ENCODE measurements around the gene PLBD2.

Gene PLBD2

GRCh38 chr12:113420996-113421595, 62.7 kb downstream of the PLBD2 start:
- no peak overlapping the region for H3K4ac ChIP-seq (ENCODE audit: low read length)
- H2BK120ac ChIP-seq (ENCODE audit: low read depth, low read length): no peak overlapping the region
- H4K8ac ChIP-seq (ENCODE audit: low read depth, low read length): no peak overlapping the region
- H3K14ac ChIP-seq (ENCODE audit: low read length): no peak overlapping the region
- H3K18ac ChIP-seq (ENCODE audit: low read length): no peak overlapping the region
- H3K36me3 ChIP-seq (replicated peaks in 1 of 2; ENCODE audit: control insufficient read depth in 2 of 2, insufficient read depth in 2 of 2, low read length in 2 of 2): peaks cover 0 to 23% of the 10 kb centered on the region in 2 donors
- H3K4me1 ChIP-seq (ENCODE audit: control insufficient read depth in 2 of 2, insufficient read depth in 1 of 2, low read depth in 1 of 2, low read length in 2 of 2): peaks cover under 1 to 13% of the 10 kb centered on the region in 2 donors
- H2BK15ac ChIP-seq (ENCODE audit: low read length): no peak overlapping the region
- H3K23ac ChIP-seq (ENCODE audit: low read depth, low read length, poor library complexity): no peak overlapping the region
- no CpG with 5 or more reads among the region's 2 CpGs for whole genome bisulfite sequencing, 2 donors (ENCODE audit: extremely low coverage in 2 of 2, insufficient read length in 2 of 2, insufficient replicate concordance in 1 of 2)
- H3K9ac ChIP-seq (ENCODE audit: low read depth, low read length, poor library complexity): no peak overlapping the region
- no peak overlapping the region for H2BK5ac ChIP-seq (ENCODE audit: low read length)
- DNase-seq (ENCODE audit: low spot score): no peak
- no peak overlapping the region for H4K91ac ChIP-seq (ENCODE audit: low read depth, low read length, poor library complexity)
- peak overlapping the region; percentile 31 for H2BK12ac ChIP-seq (ENCODE audit: low read length)
- no peak overlapping the region for H2AFZ ChIP-seq (ENCODE audit: low read length)
- H3K27me3 ChIP-seq (ENCODE audit: control insufficient read depth in 3 of 3, insufficient read depth in 3 of 3, low read depth in 1 of 3, low read length in 3 of 3): no peaks in the 10 kb centered on the region
- no peaks in the 10 kb centered on the region for H3K9me3 ChIP-seq (replicated peaks in 1 of 2; ENCODE audit: control insufficient read depth in 2 of 2, insufficient read depth in 1 of 2, low read depth in 1 of 2, low read length in 2 of 2)
- no peak overlapping the region for H3K27ac ChIP-seq (replicated peaks; ENCODE audit: low read length)
- H2AK5ac ChIP-seq (ENCODE audit: low read depth, low read length): peak overlapping the region; percentile 77
- no peaks in the 10 kb centered on the region for H3K79me1 ChIP-seq (ENCODE audit: low read depth, low read length)
- no peak overlapping the region for H3K4me3 ChIP-seq (ENCODE audit: low read length in 2 of 2)
- no peak overlapping the region for H3K4me2 ChIP-seq (ENCODE audit: insufficient read depth, low read length, poor library complexity, severe bottlenecking)

- Histone ChIP-seq H3K79me1 (ENCODE audit: low read depth, low read length) (no peaks in the 10 kb centered on the region), H3K4me3 (ENCODE audit: low read length in 2 of 2) (peak within 1 kb of the TSS; percentile 21 to 87), H3K14ac (ENCODE audit: low read length) (no peak within 1 kb of the TSS), H2AK5ac (ENCODE audit: low read depth, low read length) (peak within 1 kb of the TSS; percentile 87), H3K9ac (ENCODE audit: low read depth, low read length, poor library complexity) (peak within 1 kb of the TSS; percentile 53), H3K27ac (replicated peaks; ENCODE audit: low read length) (no peak within 1 kb of the TSS), H3K23ac (ENCODE audit: low read depth, low read length, poor library complexity) (peak within 1 kb of the TSS; percentile 70), H3K4ac (ENCODE audit: low read length) (no peak within 1 kb of the TSS), H4K8ac (ENCODE audit: low read depth, low read length) (peak within 1 kb of the TSS; percentile 32), H3K9me3 (replicated peaks in 1 of 2; ENCODE audit: control insufficient read depth in 2 of 2, insufficient read depth in 1 of 2, low read depth in 1 of 2, low read length in 2 of 2) (no peaks in the 10 kb centered on the region), H2AFZ (ENCODE audit: low read length) (peak within 1 kb of the TSS; percentile 75), H2BK15ac (ENCODE audit: low read length) (peak within 1 kb of the TSS; percentile 71), H3K4me2 (ENCODE audit: insufficient read depth, low read length, poor library complexity, severe bottlenecking) (peak within 1 kb of the TSS; percentile 32), H2BK120ac (ENCODE audit: low read depth, low read length) (no peak within 1 kb of the TSS), H3K36me3 (replicated peaks in 1 of 2; ENCODE audit: control insufficient read depth in 2 of 2, insufficient read depth in 2 of 2, low read length in 2 of 2) (peaks cover 0 to 23% of the 10 kb centered on the region in 2 donors), H3K4me1 (ENCODE audit: control insufficient read depth in 2 of 2, insufficient read depth in 1 of 2, low read depth in 1 of 2, low read length in 2 of 2) (peaks cover 0 to 13% of the 10 kb centered on the region in 2 donors), H3K18ac (ENCODE audit: low read length) (peak within 1 kb of the TSS; percentile 91), H3K27me3 (ENCODE audit: control insufficient read depth in 3 of 3, insufficient read depth in 3 of 3, low read depth in 1 of 3, low read length in 3 of 3) (no peaks in the 10 kb centered on the region), H2BK5ac (ENCODE audit: low read length) (no peak within 1 kb of the TSS), H2BK12ac (ENCODE audit: low read length) (peak within 1 kb of the TSS; percentile 30), H4K91ac (ENCODE audit: low read depth, low read length, poor library complexity) (no peak within 1 kb of the TSS)
- peak; percentile 21 for DNase-seq (ENCODE audit: low spot score)
- no CpG with 5 or more reads among the region's 13 CpGs for WGBS, 2 donors (ENCODE audit: extremely low coverage in 2 of 2, insufficient read length in 2 of 2, insufficient replicate concordance in 1 of 2)
These were observed 63.9 kb downstream of the PLBD2 start, which contains the start of gene SDSL for GRCh38 chr12:113422030-113422885. Gene SDSL, plus strand, starts transcription at chr12:113422380. Its CDS starts 5,603 bp downstream, at chr12:113427983.

- no peak overlapping the region for H3K27ac ChIP-seq (replicated peaks; ENCODE audit: low read length)
- no peak overlapping the region for H3K4me2 ChIP-seq (ENCODE audit: insufficient read depth, low read length, poor library complexity, severe bottlenecking)
- no peak for DNase-seq (ENCODE audit: low spot score)
- H3K27me3 ChIP-seq (ENCODE audit: control insufficient read depth in 3 of 3, insufficient read depth in 3 of 3, low read depth in 1 of 3, low read length in 3 of 3): no peaks in the 10 kb centered on the region
- peak overlapping the region; percentile 71 for H2BK15ac ChIP-seq (ENCODE audit: low read length)
- H3K9ac ChIP-seq (ENCODE audit: low read depth, low read length, poor library complexity): no peak overlapping the region
- H2BK5ac ChIP-seq (ENCODE audit: low read length): no peak overlapping the region
- peak overlapping the region in 1 of 2 donors; percentile 87 for H3K4me3 ChIP-seq (ENCODE audit: low read length in 2 of 2)
- H3K4ac ChIP-seq (ENCODE audit: low read length): no peak overlapping the region
- no peak overlapping the region for H2AFZ ChIP-seq (ENCODE audit: low read length)
- no peaks in the 10 kb centered on the region for H3K79me1 ChIP-seq (ENCODE audit: low read depth, low read length)
- no peak overlapping the region for H4K91ac ChIP-seq (ENCODE audit: low read depth, low read length, poor library complexity)
- H2BK120ac ChIP-seq (ENCODE audit: low read depth, low read length): no peak overlapping the region
- peak overlapping the region; percentile 91 for H3K18ac ChIP-seq (ENCODE audit: low read length)
- no CpG with 5 or more reads among the region's 6 CpGs for WGBS, 2 donors (ENCODE audit: extremely low coverage in 2 of 2, insufficient read length in 2 of 2, insufficient replicate concordance in 1 of 2)
- H3K14ac ChIP-seq (ENCODE audit: low read length): no peak overlapping the region
- H3K9me3 ChIP-seq (replicated peaks in 1 of 2; ENCODE audit: control insufficient read depth in 2 of 2, insufficient read depth in 1 of 2, low read depth in 1 of 2, low read length in 2 of 2): no peaks in the 10 kb centered on the region
- H3K4me1 ChIP-seq (ENCODE audit: control insufficient read depth in 2 of 2, insufficient read depth in 1 of 2, low read depth in 1 of 2, low read length in 2 of 2): peaks cover 0 to 13% of the 10 kb centered on the region in 2 donors
- no peak overlapping the region for H4K8ac ChIP-seq (ENCODE audit: low read depth, low read length)
- peaks cover 0 to 24% of the 10 kb centered on the region in 2 donors for H3K36me3 ChIP-seq (replicated peaks in 1 of 2; ENCODE audit: control insufficient read depth in 2 of 2, insufficient read depth in 2 of 2, low read length in 2 of 2)
- H2AK5ac ChIP-seq (ENCODE audit: low read depth, low read length): peak overlapping the region; percentile 87
- H2BK12ac ChIP-seq (ENCODE audit: low read length): peak overlapping the region; percentile 30
- H3K23ac ChIP-seq (ENCODE audit: low read depth, low read length, poor library complexity): no peak overlapping the region
These were observed 64.7 kb downstream of the PLBD2 start for GRCh38 chr12:113422886-113423669.

Data from neuronal stem cell (in vitro differentiated cells).